Measurements from ENCODE around the gene CARMIL1. TPM values are rescaled to one million over a fixed set of nuclear protein-coding genes. Genes with fewer than 3 reads are reported as not detected.
A peak's percentile ranks its signal among the peaks of the same experiment; 100 is the strongest.

CARMIL1 gene
- total RNA-seq, 4 donors from 2014 or later, result 6.2 to 17.2 (median 11.5) TPM

DNA sequence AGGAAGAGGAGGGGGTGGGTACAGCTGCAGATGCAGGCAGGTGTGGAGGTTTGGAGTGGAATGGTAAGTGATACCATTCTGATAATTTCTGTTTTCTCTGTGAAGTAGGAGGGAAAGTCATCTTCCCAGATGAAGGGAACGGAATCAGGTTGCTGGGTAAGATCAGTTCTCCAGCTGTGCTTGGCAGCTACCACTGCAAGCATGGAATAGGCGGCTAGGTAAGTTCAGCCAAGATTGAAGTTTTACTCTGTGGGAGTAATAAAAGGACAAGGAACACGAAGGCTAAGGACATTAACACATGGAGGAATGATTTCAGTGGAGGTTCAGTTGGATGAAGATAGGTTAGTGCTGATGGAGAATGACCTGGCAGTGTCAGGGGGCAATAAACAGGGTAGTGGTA, 128.3 kb downstream of the CARMIL1 start:
- H3K4me3 ChIP-seq, result no peak overlapping the region
- H3K9me3 ChIP-seq, result no peaks in the 10 kb centered on the region
- peaks cover 0 to 8% (median 3%) of the 10 kb centered on the region in 3 donors for H3K4me1 ChIP-seq
- H3K27ac ChIP-seq, result no peak overlapping the region
- no peak for TF ChIP-seq EP300 (IDR thresholded peaks at IDR 0.05)
- TF ChIP-seq, protein P1, sequence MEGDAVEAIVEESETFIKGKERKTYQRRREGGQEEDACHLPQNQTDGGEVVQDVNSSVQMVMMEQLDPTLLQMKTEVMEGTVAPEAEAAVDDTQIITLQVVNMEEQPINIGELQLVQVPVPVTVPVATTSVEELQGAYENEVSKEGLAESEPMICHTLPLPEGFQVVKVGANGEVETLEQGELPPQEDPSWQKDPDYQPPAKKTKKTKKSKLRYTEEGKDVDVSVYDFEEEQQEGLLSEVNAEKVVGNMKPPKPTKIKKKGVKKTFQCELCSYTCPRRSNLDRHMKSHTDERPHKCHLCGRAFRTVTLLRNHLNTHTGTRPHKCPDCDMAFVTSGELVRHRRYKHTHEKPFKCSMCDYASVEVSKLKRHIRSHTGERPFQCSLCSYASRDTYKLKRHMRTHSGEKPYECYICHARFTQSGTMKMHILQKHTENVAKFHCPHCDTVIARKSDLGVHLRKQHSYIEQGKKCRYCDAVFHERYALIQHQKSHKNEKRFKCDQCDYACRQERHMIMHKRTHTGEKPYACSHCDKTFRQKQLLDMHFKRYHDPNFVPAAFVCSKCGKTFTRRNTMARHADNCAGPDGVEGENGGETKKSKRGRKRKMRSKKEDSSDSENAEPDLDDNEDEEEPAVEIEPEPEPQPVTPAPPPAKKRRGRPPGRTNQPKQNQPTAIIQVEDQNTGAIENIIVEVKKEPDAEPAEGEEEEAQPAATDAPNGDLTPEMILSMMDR (IDR thresholded peaks at IDR 0.05), result no peak
- no peak for TF ChIP-seq POLR2AphosphoS5 (IDR thresholded peaks at IDR 0.05)
- no peak for TF ChIP-seq POLR2A (IDR thresholded peaks at IDR 0.05)
- 53 to 75% methylated on average over 1 to 3 of the region's 3 CpGs for WGBS, 2 donors (ENCODE audit: low coverage in 1 of 2)
- no peaks in the 10 kb centered on the region for H3K27me3 ChIP-seq
- H3K36me3 ChIP-seq, result no peaks in the 10 kb centered on the region
- no peak for ATAC-seq

DNA sequence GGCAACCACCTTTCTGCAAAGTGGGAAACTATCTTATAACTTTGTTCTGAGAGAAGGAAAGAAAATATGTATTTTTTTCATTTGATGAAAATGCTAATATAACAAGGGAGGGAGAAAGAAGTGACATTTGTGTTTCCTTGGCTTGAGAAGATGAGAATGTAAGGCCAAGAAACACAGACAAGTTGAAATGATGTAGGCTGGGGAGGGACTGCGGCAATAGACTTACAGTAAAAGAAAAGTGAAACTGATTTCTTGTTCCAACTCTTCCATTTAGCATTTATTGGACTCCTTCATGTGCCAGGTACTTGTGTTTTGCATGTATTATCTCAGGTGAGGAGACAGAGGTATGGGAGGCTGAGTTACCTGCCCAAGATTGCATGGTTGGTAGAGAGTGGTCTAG, 130.9 kb downstream of the CARMIL1 start:
- Histone ChIP-seq H3K36me3 (no peaks in the 10 kb centered on the region), H3K9me3 (no peaks in the 10 kb centered on the region), H3K4me3 (no peak overlapping the region), H3K27ac (no peak overlapping the region), H3K4me1 (peaks cover 0 to 33% (median 12%) of the 10 kb centered on the region in 3 donors), H3K27me3 (no peaks in the 10 kb centered on the region)
- TF ChIP-seq POLR2A (IDR thresholded peaks at IDR 0.05), result no peak
- no peak for TF ChIP-seq POLR2AphosphoS5 (IDR thresholded peaks at IDR 0.05)
- TF ChIP-seq EP300 (IDR thresholded peaks at IDR 0.05), result no peak
- TF ChIP-seq, protein P1 (IDR thresholded peaks at IDR 0.05), result no peak
- ATAC-seq, result no peak
- WGBS, 2 donors (ENCODE audit: low coverage in 1 of 2), result 60 to 70% methylated on average over 1 of the region's 1 CpG

DNA sequence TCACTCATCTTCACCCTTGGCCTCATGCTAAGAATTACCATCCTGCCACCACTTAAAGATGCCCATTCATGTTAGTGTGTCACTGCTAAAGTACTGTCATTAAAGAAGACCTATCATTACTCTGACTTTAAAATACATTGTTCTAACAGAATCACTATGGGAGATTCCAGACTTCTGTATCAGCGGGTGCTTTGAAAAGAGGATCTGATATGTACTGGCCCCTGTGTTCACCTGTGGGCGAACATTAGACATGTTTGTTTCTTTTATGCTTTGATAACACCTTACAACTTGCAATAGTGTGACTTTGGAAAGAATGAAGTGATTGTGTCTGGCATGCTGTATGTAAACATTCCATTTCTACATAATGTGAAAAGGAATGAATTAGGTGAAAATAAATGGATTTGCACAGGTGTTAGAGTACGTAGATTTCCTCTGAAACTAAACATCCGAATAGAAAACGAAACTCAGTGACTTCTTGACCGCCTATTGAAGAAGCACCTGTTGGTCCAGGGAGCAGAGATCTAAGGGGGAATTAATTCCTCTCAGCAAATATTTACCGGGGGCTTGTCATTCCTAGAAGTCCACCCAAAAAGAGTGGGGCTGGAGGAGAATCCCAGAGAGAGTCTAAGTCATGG, 132.3 kb downstream of the CARMIL1 start:
- Histone ChIP-seq H3K4me1 (peaks cover 0 to 34% (median 9%) of the 10 kb centered on the region in 3 donors), H3K27me3 (no peaks in the 10 kb centered on the region), H3K36me3 (no peaks in the 10 kb centered on the region), H3K9me3 (no peaks in the 10 kb centered on the region), H3K4me3 (no peak overlapping the region), H3K27ac (no peak overlapping the region)
- TF ChIP-seq EP300 (IDR thresholded peaks at IDR 0.05), result no peak
- TF ChIP-seq, protein P1 (IDR thresholded peaks at IDR 0.05), result no peak
- no peak for TF ChIP-seq POLR2AphosphoS5 (IDR thresholded peaks at IDR 0.05)
- no peak for TF ChIP-seq POLR2A (IDR thresholded peaks at IDR 0.05)
- no peak for ATAC-seq
- 47 to 84% methylated on average over 4 to 7 of the region's 7 CpGs for WGBS, 2 donors (ENCODE audit: low coverage in 1 of 2)

DNA sequence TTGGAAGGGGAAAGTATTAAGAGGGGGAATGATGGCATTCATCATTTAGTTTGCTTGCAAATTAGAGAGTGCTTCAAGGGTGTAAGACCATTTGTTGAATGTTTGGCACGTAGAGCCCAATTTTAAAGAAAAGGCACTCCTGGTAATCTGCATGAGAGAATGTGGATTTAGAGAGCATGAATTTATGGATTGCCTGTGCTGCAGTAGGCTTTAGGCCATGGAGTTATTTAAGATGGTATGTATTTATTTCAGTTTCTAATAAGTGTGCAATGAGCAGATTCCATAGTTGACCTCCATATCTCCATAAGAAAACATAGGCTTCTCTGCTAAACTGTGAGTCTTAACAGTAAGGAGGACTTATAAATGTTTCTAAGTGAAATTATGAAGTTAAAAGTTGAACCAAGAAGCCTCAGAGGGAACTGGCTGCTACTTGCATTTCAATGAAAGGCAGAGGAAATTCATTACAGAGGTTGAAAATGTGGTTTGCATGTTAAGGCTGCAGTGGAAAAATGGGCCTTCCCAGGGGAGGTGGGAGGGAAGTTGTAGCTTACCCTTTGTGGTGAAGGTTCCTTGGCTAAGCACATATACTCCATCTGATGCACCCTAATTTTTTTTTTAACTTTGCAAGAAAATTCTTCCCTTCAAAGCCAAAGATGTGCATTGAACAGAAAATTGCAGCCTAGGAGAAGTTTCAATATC, 134.2 kb downstream of the CARMIL1 start:
- no peak for ATAC-seq
- 40 to 53% methylated on average over 1 of the region's 1 CpG for WGBS, 2 donors (ENCODE audit: low coverage in 1 of 2)
- no peak for TF ChIP-seq POLR2AphosphoS5 (IDR thresholded peaks at IDR 0.05)
- TF ChIP-seq, protein P1 (IDR thresholded peaks at IDR 0.05), result no peak
- TF ChIP-seq POLR2A (IDR thresholded peaks at IDR 0.05), result no peak
- TF ChIP-seq EP300 (IDR thresholded peaks at IDR 0.05), result no peak

DNA sequence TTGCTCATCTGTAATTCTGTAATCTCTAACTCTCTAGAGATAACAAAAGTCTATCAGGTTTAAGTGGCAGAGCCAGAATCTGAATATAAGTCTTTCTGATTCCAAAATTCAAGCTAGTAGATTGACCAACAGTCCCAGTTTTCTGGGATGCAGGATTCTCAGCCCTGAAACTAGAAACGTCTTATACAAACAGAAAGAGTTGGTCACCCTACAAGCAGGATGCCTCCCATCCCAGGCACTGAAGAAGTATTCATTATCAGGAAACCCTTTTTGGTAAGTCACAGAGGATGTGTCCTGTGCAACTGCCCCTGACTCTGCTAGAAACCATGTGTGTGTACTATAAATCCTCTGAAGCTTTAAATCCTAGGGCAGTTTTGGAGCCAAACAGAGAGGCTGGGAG, 135.0 kb downstream of the CARMIL1 start:
- TF ChIP-seq, protein P1 (IDR thresholded peaks at IDR 0.05), result no peak
- TF ChIP-seq POLR2AphosphoS5 (IDR thresholded peaks at IDR 0.05) (no peak), POLR2A (IDR thresholded peaks at IDR 0.05) (no peak), EP300 (IDR thresholded peaks at IDR 0.05) (no peak)
- no peak for ATAC-seq
- Histone ChIP-seq H3K4me1 (peaks cover 0 to 43% (median 9%) of the 10 kb centered on the region in 3 donors), H3K27ac (peak overlapping the region in 1 of 4 donors; percentile 32), H3K9me3 (no peaks in the 10 kb centered on the region), H3K4me3 (no peak overlapping the region), H3K36me3 (no peaks in the 10 kb centered on the region), H3K27me3 (no peaks in the 10 kb centered on the region)
- 9 to 50% methylated on average over 1 of the region's 1 CpG for WGBS, 2 donors (ENCODE audit: low coverage in 1 of 2)

More for the DNA sequence above, 134.2 kb downstream of the CARMIL1 start:
- H3K27ac ChIP-seq, result no peak overlapping the region
- H3K27me3 ChIP-seq, result no peaks in the 10 kb centered on the region
- no peaks in the 10 kb centered on the region for H3K36me3 ChIP-seq
- no peaks in the 10 kb centered on the region for H3K9me3 ChIP-seq
- H3K4me3 ChIP-seq, result no peak overlapping the region
- H3K4me1 ChIP-seq, result peaks cover 0 to 43% (median 9%) of the 10 kb centered on the region in 3 donors
